IPS-18a (cell line): Measurements from ENCODE around the gene FRMPD3.

ENCODE experiments used
- H3K27ac ChIP-seq: one replicate; pipeline ENCODE4 v1.5.1; 2013; ENCODE audit warnings: low read length
- H3K27me3 ChIP-seq: one replicate; pipeline ENCODE4 v1.6.1; 2013; ENCODE audit warnings: mild to moderate bottlenecking, low read length; ENCODE audit not compliant: control insufficient read depth, insufficient read depth
- H3K36me3 ChIP-seq: one replicate; pipeline ENCODE4 v1.6.1; 2013; ENCODE audit warnings: low read depth, low read length; ENCODE audit not compliant: control insufficient read depth
- H3K4me1 ChIP-seq: one replicate; pipeline ENCODE4 v1.6.1; 2013; ENCODE audit warnings: low read depth, low read length; ENCODE audit not compliant: control insufficient read depth
- H3K4me3 ChIP-seq: one replicate; pipeline ENCODE4 v1.5.1; 2013; ENCODE audit warnings: low read length
- H3K9ac ChIP-seq: one replicate; pipeline ENCODE4 v1.6.1; 2013; ENCODE audit warnings: mild to moderate bottlenecking, low read length, moderate library complexity
- H3K9me3 ChIP-seq: one replicate; pipeline ENCODE4 v1.6.1; 2013; ENCODE audit warnings: low read depth, low read length; ENCODE audit not compliant: control insufficient read depth

The FRMPD3 gene

DNA sequence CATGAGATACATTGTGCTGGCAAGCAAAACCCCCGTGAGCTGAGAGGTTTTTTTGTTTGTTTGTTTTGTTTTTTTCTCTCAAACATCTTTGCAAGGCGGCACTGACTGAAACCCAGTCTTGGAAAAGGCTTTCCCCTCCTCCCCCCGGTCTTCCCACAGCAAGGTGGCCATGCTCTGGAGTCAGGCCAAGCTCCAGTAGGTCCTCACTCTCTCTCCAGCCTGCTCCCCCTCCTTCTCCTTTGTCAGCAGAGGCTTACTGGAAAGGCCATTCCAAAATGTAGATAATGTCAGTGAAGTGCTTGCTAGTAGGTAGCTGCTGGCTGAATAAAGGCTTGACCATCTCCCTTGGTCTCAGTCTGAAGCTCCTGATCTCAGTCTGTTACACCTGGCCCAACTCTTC is 32.6 kb downstream of the FRMPD3 start:
- Histone ChIP-seq H3K27ac (no peak overlapping the region), H3K9ac (no peak overlapping the region), H3K4me1 (peaks cover 18% of the 10 kb centered on the region), H3K9me3 (no peaks in the 10 kb centered on the region), H3K4me3 (no peak overlapping the region), H3K36me3 (no peaks in the 10 kb centered on the region), H3K27me3 (no peaks in the 10 kb centered on the region)

DNA sequence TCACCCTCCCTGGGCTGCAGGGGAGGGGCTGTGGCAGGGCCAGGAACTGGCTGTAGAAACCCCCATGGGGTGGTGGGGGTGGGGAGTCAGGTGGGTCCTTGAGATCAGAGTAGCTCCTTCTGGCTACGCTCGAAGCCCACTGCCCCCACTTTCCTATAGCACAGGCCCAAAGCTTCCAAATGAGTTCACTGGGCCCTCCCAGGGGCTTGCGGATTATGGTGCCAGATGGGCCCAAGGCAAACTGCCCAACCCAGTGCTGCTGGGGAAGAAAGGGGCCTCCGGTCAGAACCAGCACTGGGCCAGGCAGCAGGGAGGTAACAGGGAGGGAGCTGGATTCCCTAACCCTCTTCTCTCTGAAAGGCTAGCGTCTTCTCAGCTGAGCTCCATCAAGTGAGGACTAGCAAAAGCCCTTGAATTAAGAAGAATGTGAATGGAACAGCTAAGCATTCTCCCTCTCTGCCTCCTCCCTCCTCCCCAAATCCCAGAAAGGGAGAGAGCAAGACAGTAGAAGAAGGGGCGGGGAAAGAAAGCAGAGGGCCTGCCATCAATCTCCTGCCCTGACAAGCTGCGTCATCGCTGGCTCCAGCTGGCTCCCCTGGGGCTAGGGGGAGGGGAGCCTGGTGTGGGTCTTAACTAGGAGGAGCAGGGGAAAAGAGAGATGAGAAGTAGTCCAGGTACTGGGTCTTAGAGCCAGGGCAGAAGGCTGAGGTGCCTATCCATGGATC is 34.7 kb downstream of the FRMPD3 start:
- no peaks in the 10 kb centered on the region for H3K36me3 ChIP-seq
- no peak overlapping the region for H3K4me3 ChIP-seq
- H3K9me3 ChIP-seq = no peaks in the 10 kb centered on the region
- no peaks in the 10 kb centered on the region for H3K27me3 ChIP-seq
- H3K9ac ChIP-seq = no peak overlapping the region
- H3K27ac ChIP-seq = no peak overlapping the region
- peaks cover 13% of the 10 kb centered on the region for H3K4me1 ChIP-seq

- no peak overlapping the region for H3K9ac ChIP-seq
- H3K27ac ChIP-seq = no peak overlapping the region
- H3K27me3 ChIP-seq = no peaks in the 10 kb centered on the region
- peaks cover 13% of the 10 kb centered on the region for H3K4me1 ChIP-seq
- H3K4me3 ChIP-seq = no peak overlapping the region
- no peaks in the 10 kb centered on the region for H3K9me3 ChIP-seq
- no peaks in the 10 kb centered on the region for H3K36me3 ChIP-seq
Measured at GRCh38 chrX:107485013-107485412, 35.6 kb downstream of the FRMPD3 start.

GRCh38 chrX:107493141-107493540 is 43.7 kb downstream of the FRMPD3 start:
- Histone ChIP-seq H3K9me3 (no peaks in the 10 kb centered on the region), H3K4me1 (no peaks in the 10 kb centered on the region)

DNA sequence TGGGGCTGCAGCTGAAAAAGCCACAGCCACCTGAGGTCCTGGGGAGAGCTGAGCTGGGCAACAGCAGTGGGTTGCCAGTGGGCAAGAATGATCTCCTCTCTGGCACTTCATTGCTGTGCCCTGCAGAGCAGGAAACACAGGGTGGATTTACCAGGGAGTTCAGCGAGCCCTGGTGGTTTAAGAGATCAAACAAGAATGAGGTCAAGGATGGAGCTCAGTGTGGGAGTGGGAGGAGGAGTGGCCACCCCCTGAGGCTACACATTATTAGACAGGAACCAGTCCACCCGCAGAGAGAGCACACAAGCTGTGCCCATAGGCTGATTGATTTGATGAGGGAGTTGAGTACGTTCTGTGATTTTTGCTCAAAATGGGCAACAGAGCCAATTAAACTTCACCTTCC is 47.3 kb downstream of the FRMPD3 start:
- no peaks in the 10 kb centered on the region for H3K9me3 ChIP-seq
- no peaks in the 10 kb centered on the region for H3K36me3 ChIP-seq
- H3K27me3 ChIP-seq = no peaks in the 10 kb centered on the region
- peaks cover 2% of the 10 kb centered on the region for H3K4me1 ChIP-seq
- no peak overlapping the region for H3K4me3 ChIP-seq
- no peak overlapping the region for H3K27ac ChIP-seq
- no peak overlapping the region for H3K9ac ChIP-seq

More at GRCh38 chrX:107493141-107493540, 43.7 kb downstream of the FRMPD3 start:
- Histone ChIP-seq H3K4me3 (no peak overlapping the region), H3K9ac (no peak overlapping the region), H3K27ac (no peak overlapping the region), H3K27me3 (no peaks in the 10 kb centered on the region), H3K36me3 (no peaks in the 10 kb centered on the region)
